HG02884 (cell line): Measurements from ENCODE around the gene FAM25G.
"Not testable (repeated sequence)": the region's sequence is repeated elsewhere in the genome, so short reads cannot be mapped to it uniquely, and the experiment has no call there.

Experiments
- ATAC-seq: cut with Tn5 transposase; IDR thresholded peaks from one replicate; pipeline ENCODE4 v1.9.1; 2021; ENCODE audit warnings: mild to moderate bottlenecking, moderate library complexity; ENCODE audit not compliant: unreplicated experiment

FAM25G gene

GRCh38 chr10:47465216-47465917 lies 26.1 kb downstream of the FAM25G start:
- ATAC-seq, result not testable (repeated sequence)

GRCh38 chr10:47462577-47463358 lies 28.7 kb downstream of the FAM25G start:
- not testable (repeated sequence) for ATAC-seq

- ATAC-seq, result not testable (repeated sequence)
Observed at GRCh38 chr10:47461261-47461687, 30.2 kb downstream of the FAM25G start.

GRCh38 chr10:47458466-47459154 lies 32.9 kb downstream of the FAM25G start:
- ATAC-seq, result no peak

GRCh38 chr10:47457826-47458225 lies 33.7 kb downstream of the FAM25G start:
- ATAC-seq, result no peak

GRCh38 chr10:47457528-47457820 lies 34.0 kb downstream of the FAM25G start:
- ATAC-seq, result no peak

GRCh38 chr10:47456794-47457527 lies 34.5 kb downstream of the FAM25G start:
- ATAC-seq, result no peak

GRCh38 chr10:47456079-47456785 lies 35.3 kb downstream of the FAM25G start:
- ATAC-seq, result no peak

- not testable (repeated sequence) for ATAC-seq
Observed at GRCh38 chr10:47455350-47456078, 36.0 kb downstream of the FAM25G start.

- ATAC-seq, result no peak
Observed at GRCh38 chr10:47454780-47455058, 36.8 kb downstream of the FAM25G start.

- ATAC-seq, result no peak
Observed at GRCh38 chr10:47454008-47454779, 37.3 kb downstream of the FAM25G start.

- no peak for ATAC-seq
Observed at GRCh38 chr10:47453141-47454007, 38.1 kb downstream of the FAM25G start.

- no peak for ATAC-seq
Observed at GRCh38 chr10:47452495-47453140, 38.9 kb downstream of the FAM25G start.

- no peak for ATAC-seq
Observed at GRCh38 chr10:47451998-47452494, 39.5 kb downstream of the FAM25G start.

- ATAC-seq, result no peak
Observed at GRCh38 chr10:47451273-47451997, 40.1 kb downstream of the FAM25G start.

GRCh38 chr10:47450442-47450841 lies 41.1 kb downstream of the FAM25G start:
- no peak for ATAC-seq

GRCh38 chr10:47449979-47450378 lies 41.5 kb downstream of the FAM25G start:
- ATAC-seq, result no peak
